A549 (cell line): Measurements from ENCODE around the gene ADSS1.

Experiments
- CTCF ChIP-seq: fragments of >200 bp; sonication (Bioruptor Twin); formaldehyde crosslinking; IDR thresholded peaks from 3 replicates; pipeline ENCODE4 v1.5.1; 2016
- EHF ChIP-seq: fragments of 250-450 bp; sonication (Bioruptor Pico); IDR thresholded peaks from 2 replicates; pipeline ENCODE4 v1.5.0; 2020; ENCODE audit warnings: mild to moderate bottlenecking
- EHMT2 ChIP-seq: fragments of 200-600 bp; sonication (generic); IDR thresholded peaks from 2 replicates; pipeline ENCODE4 v1.6.1; 2016; ENCODE audit warnings: antibody characterized with exemption, low read depth, mild to moderate bottlenecking, moderate library complexity
- FOSL2 ChIP-seq, 2 experiments: fragments of 450-650 bp in 1 of 2; fragments of >200 bp in 1 of 2; sonication (Bioruptor Twin) in 1 of 2; formaldehyde crosslinking; IDR thresholded peaks; 2 replicates each; pipeline versions ENCODE4 v1.5.0 to v1.6.1; 2016 to 2020; ENCODE audit warnings: mild to moderate bottlenecking in 1 of 2, moderate library complexity in 1 of 2
- JUN ChIP-seq, 2 experiments: fragments of >200 bp; sonication (Bioruptor Twin); formaldehyde crosslinking; IDR thresholded peaks; 2 replicates in 1 of 2; 3 replicates in 1 of 2; pipeline ENCODE4 v1.6.1; 2016 to 2017
- MAFK ChIP-seq: fragments of 450-650 bp; IDR thresholded peaks from 2 replicates; pipeline ENCODE4 v1.6.1; 2014; ENCODE audit not compliant: partially characterized antibody
- POLR2A ChIP-seq: IDR thresholded peaks from 2 replicates; pipeline ENCODE4 v1.6.1; 2012; ENCODE audit warnings: mild to moderate bottlenecking, low read length
- POLR2AphosphoS2 ChIP-seq: conservative IDR thresholded peaks from 2 replicates; pipeline ENCODE4 v1.6.1; 2012; ENCODE audit warnings: low read length, improper control_type of control experiment, inconsistent platforms
- RAD21 ChIP-seq, 2 experiments: fragments of >200 bp in 1 of 2; sonication (Bioruptor Twin) in 1 of 2; formaldehyde crosslinking in 1 of 2; IDR thresholded peaks in 1 of 2; conservative IDR thresholded peaks in 1 of 2; 2 replicates in 1 of 2; 3 replicates in 1 of 2; pipeline ENCODE4 v1.6.1; 2012 to 2018; ENCODE audit warnings: inconsistent platforms in 1 of 2
- REST ChIP-seq: fragments of 200-600 bp; sonication (generic); IDR thresholded peaks from 2 replicates; pipeline ENCODE4 v1.6.1; 2016; ENCODE audit warnings: antibody characterized with exemption, mild to moderate bottlenecking, moderate library complexity
- USF2 ChIP-seq: fragments of 450-650 bp; IDR thresholded peaks from 2 replicates; pipeline ENCODE4 v1.6.1; 2014; ENCODE audit warnings: antibody characterized with exemption

GRCh38 chr14:104775073-104775489, 51.1 kb downstream of the ADSS1 start:
- TF ChIP-seq REST (no peak), POLR2AphosphoS2 (no peak), CTCF (no peak), POLR2A (no peak), USF2 (no peak), MAFK (no peak), FOSL2 (IDR thresholded peaks at IDR 0.05) (no peak), FOSL2 (CRISPR knock-in tag; IDR thresholded peaks at IDR 0.05) (no peak), EHMT2 (no peak), RAD21 (conservative IDR thresholded peaks at IDR 0.05 in 1 of 2, IDR thresholded peaks at IDR 0.05 in 1 of 2) (no peak), EHF (CRISPR knock-in tag) (no peak), JUN (IDR thresholded peaks at IDR 0.05) (no peak)
